Spleen (tissue), 11 donors: Measurements from ENCODE around the gene VAC14. TPM values are rescaled to one million over a fixed set of nuclear protein-coding genes. Genes with fewer than 3 reads are reported as not detected.
A peak's percentile ranks its signal among the peaks of the same experiment; 100 is the strongest.

ENCODE experiments used
- DNase-seq: peaks from one replicate; pipeline ENCODE4 v3.0.0-alpha.2; 2020
- H3K27ac ChIP-seq, 8 donors: fragments of 200-600 bp; sonication (generic) in 7 of 8; 1 replicate in 4 of 8; 2 replicates in 4 of 8; pipeline versions ENCODE4 v1.5.0 to v1.8.0; 2016 to 2021; ENCODE audit warnings: inconsistent platforms in 4 of 8, mild to moderate bottlenecking in 4 of 8, moderate library complexity in 1 of 8
- H3K27me3 ChIP-seq, 7 donors: fragments of 200-600 bp; sonication (generic) in 6 of 7; replicated peaks in 1 of 7; 1 replicate in 4 of 7; 2 replicates in 3 of 7; pipeline versions ENCODE4 v1.5.0 to v1.8.0; 2016 to 2021; ENCODE audit warnings: inconsistent platforms in 3 of 7, mild to moderate bottlenecking in 1 of 7
- H3K36me3 ChIP-seq, 6 donors: fragments of 200-600 bp; sonication (generic) in 5 of 6; 1 replicate in 4 of 6; 2 replicates in 2 of 6; pipeline versions ENCODE4 v1.5.0 to v1.8.0; 2016 to 2021; ENCODE audit warnings: inconsistent platforms in 2 of 6
- H3K4me1 ChIP-seq, 6 donors: fragments of 200-600 bp; sonication (generic) in 5 of 6; 1 replicate in 3 of 6; 2 replicates in 3 of 6; pipeline versions ENCODE4 v1.5.0 to v1.8.0; 2016 to 2021; ENCODE audit warnings: inconsistent platforms in 3 of 6
- H3K4me3 ChIP-seq, 8 donors: fragments of 200-600 bp; sonication (generic) in 7 of 8; 1 replicate in 4 of 8; 2 replicates in 4 of 8; pipeline versions ENCODE4 v1.5.0 to v1.8.0; 2016 to 2021; ENCODE audit warnings: inconsistent platforms in 4 of 8, mild to moderate bottlenecking in 4 of 8, moderate library complexity in 2 of 8
- H3K9me3 ChIP-seq, 8 donors: fragments of 200-600 bp; sonication (generic) in 7 of 8; 1 replicate in 4 of 8; 2 replicates in 4 of 8; pipeline versions ENCODE4 v1.5.0 to v1.8.0; 2016 to 2021; ENCODE audit warnings: inconsistent platforms in 4 of 8
- POLR2A ChIP-seq, 3 donors: fragments of 450-650 bp; IDR thresholded peaks; one replicate each; pipeline ENCODE4 v1.5.1; 2017; ENCODE audit warnings: antibody characterized with exemption in 3 of 3, mild to moderate bottlenecking in 1 of 3
- POLR2AphosphoS5 ChIP-seq, 3 donors: sonication (generic); formaldehyde crosslinking; IDR thresholded peaks; one replicate each; pipeline ENCODE4 v1.5.1; 2017; ENCODE audit warnings: antibody characterized with exemption in 3 of 3
- WGBS, 5 donors: extraction: QIAGEN DNeasy Blood & Tissue Kit in 3 of 5; methylation state at CpG; one replicate each; pipeline versions ENCODE4 v1.1.5 to v1.1.7; 2013 to 2018; 5-methylcytosine and 5-hydroxymethylcytosine counted together
- intact Hi-C: fragments of 100-400 bp; cut with DNase I; formaldehyde crosslinking; loops from one replicate; pipeline ENCODE4 v1.15.0; 2023; ENCODE audit warnings: low total_unique reads
- polyA plus RNA-seq, 3 donors: library from polyadenylated mRNA; stranded (reverse); fragments of 200-250 nt; gene quantifications; one replicate each; pipeline ENCODE4 v1.2.1, GENCODE V29; 2013
- total RNA-seq, 7 donors: library from RNA; depleted of rRNA in 3 of 7; stranded (reverse); fragments of >200 nt in 3 of 7; fragmentation: NEBNext Ultra II Directional in 4 of 7; extraction: Animal tissue kit (Norgen Biotek cat#: 25700) in 4 of 7; gene quantifications; one replicate each; pipeline versions ENCODE4 v1.1.0 to v1.2.1, GENCODE V29; 2016 to 2021
- TF ChIP-seq, protein P1 (sequence below), 11 experiments: fragments of 200-600 bp in 7 of 11; fragments of 450-650 bp in 4 of 11; sonication (generic) in 4 of 11; IDR thresholded peaks in 8 of 11; conservative IDR thresholded peaks in 3 of 11; 1 replicate in 7 of 11; 2 replicates in 4 of 11; pipeline versions ENCODE4 v1.4.0 to v1.8.0; 2016 to 2021; ENCODE audit warnings: antibody characterized with exemption in 11 of 11, inconsistent platforms in 4 of 11, mild to moderate bottlenecking in 1 of 11
- donor health status: healthy with polysubstance abuse.
- donor health status: DM: no; HTN: no; CAD: no; lungs with moderate emphysema.
- donor health status: DM: no; HTN: no; CAD: no.
- donor health status: Bipolar disorder and iron deficiency.
- donor health status: healthy.
- donor health status: DM: no; HTN: no; CAD: no.
- donor health status: DM: yes; HTN: yes; CAD: no.

Gene VAC14
- total and polyA plus RNA-seq, 10 donors, result 29.1 to 70.0 (median 48.1) TPM

DNA sequence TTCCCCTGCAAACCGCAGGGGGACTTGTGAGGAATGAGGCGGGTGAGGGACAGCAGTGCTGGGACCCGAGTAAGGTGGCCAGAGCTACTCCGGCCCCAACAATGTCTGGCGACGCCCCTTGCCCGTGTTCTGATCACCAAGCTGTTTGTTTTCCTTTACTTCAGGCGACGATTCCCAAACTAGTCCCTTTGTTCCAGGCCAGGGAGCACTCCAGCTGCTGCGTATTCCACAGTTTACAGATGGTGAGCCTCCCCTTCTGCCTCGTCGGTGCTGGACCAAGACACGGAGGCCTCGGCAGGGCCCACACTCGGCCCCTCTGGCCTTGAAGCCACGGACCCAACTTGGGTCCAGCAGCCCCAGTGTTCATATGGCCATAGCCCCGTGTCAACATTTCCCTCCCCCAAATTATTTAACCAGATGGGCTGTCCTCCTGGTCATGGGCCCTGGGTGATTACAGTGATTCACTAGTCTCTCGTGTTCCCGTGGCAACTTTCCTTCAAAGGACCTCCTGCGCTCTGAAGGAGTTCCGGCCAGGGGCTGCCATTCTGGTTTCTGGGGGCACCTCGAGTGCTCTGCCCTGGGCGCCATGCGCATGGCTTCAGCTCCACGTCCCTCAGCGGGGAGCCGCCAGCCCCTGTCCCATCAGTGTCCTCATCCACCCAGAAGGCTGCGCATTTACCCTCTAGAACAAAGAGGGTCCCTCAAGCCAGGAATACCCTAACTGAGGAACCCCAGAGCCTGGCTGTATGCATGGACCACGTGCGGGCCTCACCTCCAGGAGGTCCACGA is 90.3 kb downstream of the VAC14 start:
- WGBS, 5 donors, result 89 to 92% (median 91%) methylated on average over 29 to 31 of the region's 31 CpGs
- DNase-seq, result no peak
- Histone ChIP-seq H3K27ac (peak overlapping the region; percentile 6 to 87 (median 70)), H3K9me3 (no peaks in the 10 kb centered on the region), H3K27me3 (no peaks in the 10 kb centered on the region), H3K4me1 (peaks cover 29 to 98% (median 74%) of the 10 kb centered on the region in 6 donors), H3K36me3 (peaks cover 0 to 80% (median 4%) of the 10 kb centered on the region in 6 donors), H3K4me3 (no peak overlapping the region)
- TF ChIP-seq, protein P1, sequence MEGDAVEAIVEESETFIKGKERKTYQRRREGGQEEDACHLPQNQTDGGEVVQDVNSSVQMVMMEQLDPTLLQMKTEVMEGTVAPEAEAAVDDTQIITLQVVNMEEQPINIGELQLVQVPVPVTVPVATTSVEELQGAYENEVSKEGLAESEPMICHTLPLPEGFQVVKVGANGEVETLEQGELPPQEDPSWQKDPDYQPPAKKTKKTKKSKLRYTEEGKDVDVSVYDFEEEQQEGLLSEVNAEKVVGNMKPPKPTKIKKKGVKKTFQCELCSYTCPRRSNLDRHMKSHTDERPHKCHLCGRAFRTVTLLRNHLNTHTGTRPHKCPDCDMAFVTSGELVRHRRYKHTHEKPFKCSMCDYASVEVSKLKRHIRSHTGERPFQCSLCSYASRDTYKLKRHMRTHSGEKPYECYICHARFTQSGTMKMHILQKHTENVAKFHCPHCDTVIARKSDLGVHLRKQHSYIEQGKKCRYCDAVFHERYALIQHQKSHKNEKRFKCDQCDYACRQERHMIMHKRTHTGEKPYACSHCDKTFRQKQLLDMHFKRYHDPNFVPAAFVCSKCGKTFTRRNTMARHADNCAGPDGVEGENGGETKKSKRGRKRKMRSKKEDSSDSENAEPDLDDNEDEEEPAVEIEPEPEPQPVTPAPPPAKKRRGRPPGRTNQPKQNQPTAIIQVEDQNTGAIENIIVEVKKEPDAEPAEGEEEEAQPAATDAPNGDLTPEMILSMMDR (IDR thresholded peaks at IDR 0.05 in 8 of 11, conservative IDR thresholded peaks at IDR 0.05 in 3 of 11), result no peak
- no peak for TF ChIP-seq POLR2AphosphoS5 (IDR thresholded peaks at IDR 0.05)
- TF ChIP-seq POLR2A (IDR thresholded peaks at IDR 0.05), result no peak
- intact Hi-C loops, result no loop called here

DNA sequence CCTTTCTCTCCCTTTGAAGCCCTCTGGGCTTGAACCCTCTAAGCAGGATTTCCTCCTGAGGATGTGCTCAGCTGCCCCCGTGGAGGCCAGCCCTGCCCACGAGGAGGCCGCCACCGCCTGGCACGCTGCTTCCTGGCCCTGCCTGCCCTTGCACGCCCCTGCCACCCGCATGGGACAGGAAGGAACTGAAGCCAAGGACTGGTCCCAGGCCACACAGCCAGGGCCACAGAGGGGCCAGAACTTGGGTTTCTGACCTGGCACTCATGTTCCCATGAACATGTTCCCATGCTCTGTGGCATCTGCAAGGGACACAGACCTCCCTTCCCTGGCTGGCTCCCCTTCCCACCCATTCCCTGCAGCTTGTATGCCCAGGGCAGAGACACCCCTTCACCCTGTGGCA is 91.0 kb downstream of the VAC14 start:
- peak overlapping the region; percentile 9 to 87 (median 70) for H3K27ac ChIP-seq
- TF ChIP-seq, protein P1 (IDR thresholded peaks at IDR 0.05 in 8 of 11, conservative IDR thresholded peaks at IDR 0.05 in 3 of 11), result peak in 2 of 11 experiments; percentile 8 to 14
- TF ChIP-seq POLR2AphosphoS5 (IDR thresholded peaks at IDR 0.05) (peak; percentile 88 to 93 (median 91)), POLR2A (IDR thresholded peaks at IDR 0.05) (no peak)
- DNase-seq, result peak; percentile 90
- whole genome bisulfite sequencing, 5 donors, result 9 to 29% (median 25%) methylated on average over 7 of the region's 7 CpGs; no CpG with 5 or more reads in 1 of the 5 donors
- no peaks in the 10 kb centered on the region for H3K27me3 ChIP-seq
- H3K4me1 ChIP-seq, result peaks cover 26 to 98% (median 73%) of the 10 kb centered on the region in 6 donors
- peaks cover 0 to 86% (median 4%) of the 10 kb centered on the region in 6 donors for H3K36me3 ChIP-seq
- H3K4me3 ChIP-seq, result no peak overlapping the region
- intact Hi-C loops, result no loop called here
- H3K9me3 ChIP-seq, result no peaks in the 10 kb centered on the region

DNA sequence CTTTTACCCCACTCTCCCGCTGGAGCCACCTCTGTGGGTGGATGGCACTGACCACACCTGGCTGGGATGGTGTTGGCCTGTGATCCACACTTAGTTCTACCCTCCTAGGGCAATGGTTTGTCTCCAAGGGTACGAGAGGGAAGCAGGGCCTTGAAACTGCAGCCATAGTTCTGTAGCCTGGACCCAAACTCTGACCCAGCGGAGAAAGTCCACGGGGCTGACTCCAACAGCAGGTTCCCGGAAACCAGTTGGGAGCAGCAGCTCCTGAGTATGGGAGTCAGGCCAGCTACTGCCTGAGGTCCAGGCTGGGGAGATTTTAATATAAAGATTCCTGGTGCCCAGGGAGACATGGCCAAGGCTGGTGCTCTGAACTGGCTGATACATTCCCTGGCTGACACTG is 91.5 kb downstream of the VAC14 start:
- peaks cover 22 to 98% (median 74%) of the 10 kb centered on the region in 6 donors for H3K4me1 ChIP-seq
- H3K9me3 ChIP-seq, result no peaks in the 10 kb centered on the region
- peak overlapping the region; percentile 9 to 87 (median 70) for H3K27ac ChIP-seq
- no peak for DNase-seq
- intact Hi-C loops, result no loop called here
- H3K27me3 ChIP-seq, result no peaks in the 10 kb centered on the region
- 56 to 90% (median 80%) methylated on average over 2 to 5 of the region's 5 CpGs for WGBS, 5 donors
- no peak overlapping the region for H3K4me3 ChIP-seq
- TF ChIP-seq, protein P1 (IDR thresholded peaks at IDR 0.05 in 8 of 11, conservative IDR thresholded peaks at IDR 0.05 in 3 of 11), result no peak
- no peak for TF ChIP-seq POLR2AphosphoS5 (IDR thresholded peaks at IDR 0.05)
- TF ChIP-seq POLR2A (IDR thresholded peaks at IDR 0.05), result no peak
- peaks cover 0 to 91% (median 4%) of the 10 kb centered on the region in 6 donors for H3K36me3 ChIP-seq
